Measurements from ENCODE around the gene PAIP1.

PAIP1 gene

GRCh38 chr5:43482490-43483297 lies 74.2 kb downstream of the PAIP1 start:
- no peak for TF ChIP-seq POLR2A (IDR thresholded peaks at IDR 0.05; ENCODE audit: low read length)
- no peak for TF ChIP-seq GATA1 (IDR thresholded peaks at IDR 0.05; ENCODE audit: low read depth, low read length)
- DNase-seq = peak; percentile 56 to 68
